K562 (cell line): ENCODE results near the gene STC2.

ENCODE experiments used
- BCL6 ChIP-seq: fragments of 250-450 bp; sonication (Bioruptor Pico); IDR thresholded peaks from 2 replicates; pipeline ENCODE4 v1.4.0; 2020
- HNRNPK ChIP-seq: fragments of 200-400 bp; formaldehyde crosslinking; IDR thresholded peaks from one replicate; pipeline ENCODE4 v1.6.1; 2018; ENCODE audit warnings: mild to moderate bottlenecking, low read depth, low read length; ENCODE audit not compliant: poor library complexity, severe bottlenecking
- JUND ChIP-seq, 2 experiments: IDR thresholded peaks; 2 replicates in 1 of 2; 3 replicates in 1 of 2; pipeline ENCODE4 v1.6.1; 2011; ENCODE audit warnings: borderline replicate concordance in 2 of 2, low read depth in 2 of 2, low read length in 2 of 2, improper control_type of control experiment in 1 of 2, missing biosample characterization in 1 of 2, missing genetic modification characterization in 1 of 2, missing genetic modification reagents in 1 of 2
- MCM3 ChIP-seq: fragments of 450-650 bp; IDR thresholded peaks from 2 replicates; pipeline ENCODE4 v1.6.1; 2016
- RCOR1 ChIP-seq, 2 experiments: IDR thresholded peaks; 2 replicates each; pipeline ENCODE4 v1.6.1; 2012; ENCODE audit warnings: low read depth in 2 of 2, low read length in 2 of 2, borderline replicate concordance in 1 of 2, improper control_type of control experiment in 1 of 2
- SIN3A ChIP-seq, 2 experiments: fragments of 150-350 bp in 1 of 2; IDR thresholded peaks; 2 replicates each; pipeline ENCODE4 v1.6.1; 2011 to 2016; ENCODE audit warnings: borderline replicate concordance in 2 of 2, low read depth in 2 of 2, low read length in 2 of 2, mild to moderate bottlenecking in 2 of 2, moderate library complexity in 2 of 2; ENCODE audit not compliant: control insufficient read depth in 1 of 2

- no peak for TF ChIP-seq SIN3A (IDR thresholded peaks at IDR 0.05; ENCODE audit: borderline replicate concordance in 2 of 2, control insufficient read depth in 1 of 2, low read depth in 2 of 2, low read length in 2 of 2)
- TF ChIP-seq BCL6 (CRISPR knock-in tag), result no peak
- no peak for TF ChIP-seq HNRNPK
- no peak for TF ChIP-seq MCM3
- TF ChIP-seq JUND (IDR thresholded peaks at IDR 0.05; ENCODE audit: borderline replicate concordance, low read depth, low read length), result no peak
- TF ChIP-seq JUND (tag; IDR thresholded peaks at IDR 0.05; ENCODE audit: borderline replicate concordance, low read depth, low read length), result no peak
- no peak for TF ChIP-seq RCOR1 (IDR thresholded peaks at IDR 0.05; ENCODE audit: borderline replicate concordance in 1 of 2, low read depth in 2 of 2, low read length in 2 of 2)
These were observed 10.3 kb upstream of the STC2 start for GRCh38 chr5:173338380-173339015.
